Mesenchymal stem cell (in vitro differentiated cells and primary cell): ENCODE measurements around the gene ADCY3.
"Not testable (repeated sequence)": the region's sequence is repeated elsewhere in the genome, so short reads cannot be mapped to it uniquely, and the experiment has no call there.

Experiments used
- DNase-seq: peaks from one replicate; pipeline ENCODE4 v3.0.0-alpha.2; 2013
- H2AFZ ChIP-seq: one replicate; pipeline ENCODE4 v1.6.1; 2013; ENCODE audit warnings: low read depth, mild to moderate bottlenecking, control low read depth, inconsistent platforms, low read length, moderate library complexity
- H2AK5ac ChIP-seq: 2 replicates; pipeline ENCODE4 v1.6.1; 2013; ENCODE audit warnings: low read length, moderate library complexity, mild to moderate bottlenecking, inconsistent platforms; ENCODE audit not compliant: severe bottlenecking
- H2BK120ac ChIP-seq: one replicate; pipeline ENCODE4 v1.6.1; 2013; ENCODE audit warnings: low read depth, mild to moderate bottlenecking, inconsistent platforms, low read length, moderate library complexity
- H2BK12ac ChIP-seq, 2 experiments: one replicate each; pipeline ENCODE4 v1.6.1; 2013; ENCODE audit warnings: inconsistent platforms in 2 of 2, low read length in 2 of 2, mild to moderate bottlenecking in 2 of 2, moderate library complexity in 2 of 2, control low read depth in 1 of 2
- H2BK15ac ChIP-seq: one replicate; pipeline ENCODE4 v1.6.1; 2013; ENCODE audit warnings: mild to moderate bottlenecking, low read depth, inconsistent platforms; ENCODE audit not compliant: poor library complexity, severe bottlenecking
- H2BK5ac ChIP-seq: 2 replicates; pipeline ENCODE4 v1.6.1; 2013; ENCODE audit warnings: low read depth, mild to moderate bottlenecking, low read length, control low read depth, inconsistent platforms; ENCODE audit not compliant: poor library complexity, severe bottlenecking
- H3K14ac ChIP-seq, 2 experiments: one replicate each; pipeline ENCODE4 v1.6.1; 2013; ENCODE audit warnings: inconsistent platforms in 2 of 2, low read length in 2 of 2, control low read depth in 1 of 2, mild to moderate bottlenecking in 1 of 2, moderate library complexity in 1 of 2
- H3K18ac ChIP-seq, 2 experiments: one replicate each; pipeline ENCODE4 v1.6.1; 2013; ENCODE audit warnings: inconsistent platforms in 2 of 2, low read length in 2 of 2, control low read depth in 1 of 2, low read depth in 1 of 2, mild to moderate bottlenecking in 1 of 2
- H3K23ac ChIP-seq, 2 experiments: one replicate each; pipeline ENCODE4 v1.6.1; 2013; ENCODE audit warnings: inconsistent platforms in 2 of 2, low read length in 2 of 2, mild to moderate bottlenecking in 2 of 2, moderate library complexity in 2 of 2, control low read depth in 1 of 2
- H3K27ac ChIP-seq: 2 replicates; pipeline ENCODE4 v1.5.1; 2013; ENCODE audit warnings: mild to moderate bottlenecking, moderate library complexity, low read length, control low read depth, inconsistent platforms; ENCODE audit not compliant: poor library complexity, severe bottlenecking
- H3K27me3 ChIP-seq, 2 experiments: 2 replicates each; pipeline versions ENCODE4 v1.6.1 to v1.7.0; 2013; ENCODE audit warnings: low read length in 2 of 2, mild to moderate bottlenecking in 2 of 2, moderate library complexity in 2 of 2, control low read depth in 1 of 2, inconsistent platforms in 1 of 2; ENCODE audit not compliant: control insufficient read depth in 1 of 2, insufficient read depth in 1 of 2
- H3K36me3 ChIP-seq, 2 experiments: 2 replicates each; pipeline versions ENCODE4 v1.6.1 to v1.7.0; 2013; ENCODE audit warnings: low read length in 2 of 2, control low read depth in 1 of 2, inconsistent platforms in 1 of 2, low read depth in 1 of 2, mild to moderate bottlenecking in 1 of 2; ENCODE audit not compliant: insufficient read depth in 2 of 2, control insufficient read depth in 1 of 2
- H3K4ac ChIP-seq, 2 experiments: one replicate each; pipeline ENCODE4 v1.6.1; 2013; ENCODE audit warnings: inconsistent platforms in 2 of 2, low read length in 2 of 2, mild to moderate bottlenecking in 2 of 2, moderate library complexity in 2 of 2, control low read depth in 1 of 2, low read depth in 1 of 2
- H3K4me1 ChIP-seq: 2 replicates; pipeline ENCODE4 v1.6.1; 2013; ENCODE audit warnings: low read depth, low read length, control low read depth; ENCODE audit not compliant: control insufficient read depth, insufficient read depth
- H3K4me2 ChIP-seq: 2 replicates; pipeline ENCODE4 v1.6.1; 2013; ENCODE audit warnings: low read length, mild to moderate bottlenecking, inconsistent platforms; ENCODE audit not compliant: poor library complexity, severe bottlenecking
- H3K4me3 ChIP-seq, 2 experiments: 2 replicates each; pipeline versions ENCODE4 v1.5.1 to v1.7.0; 2013; ENCODE audit warnings: low read length in 2 of 2, mild to moderate bottlenecking in 2 of 2, control low read depth in 1 of 2, low read depth in 1 of 2; ENCODE audit not compliant: insufficient read depth in 1 of 2
- H3K79me1 ChIP-seq: replicated peaks from 2 replicates; pipeline ENCODE4 v1.6.1; 2013; ENCODE audit warnings: mild to moderate bottlenecking, control low read depth, low read length, inconsistent platforms; ENCODE audit not compliant: poor library complexity, severe bottlenecking
- H3K9ac ChIP-seq: 2 replicates; pipeline ENCODE4 v1.7.0; 2013; ENCODE audit warnings: mild to moderate bottlenecking, low read length, moderate library complexity
- H3K9me3 ChIP-seq: 2 replicates; pipeline ENCODE4 v1.7.0; 2013; ENCODE audit warnings: mild to moderate bottlenecking, low read length; ENCODE audit not compliant: control insufficient read depth
- H4K8ac ChIP-seq: one replicate; pipeline ENCODE4 v1.6.1; 2013; ENCODE audit warnings: inconsistent platforms, mild to moderate bottlenecking, low read length, moderate library complexity
- H4K91ac ChIP-seq: one replicate; pipeline ENCODE4 v1.6.1; 2013; ENCODE audit warnings: mild to moderate bottlenecking, low read length, inconsistent platforms
- WGBS: methylation state at CpG from one replicate; pipeline ENCODE4 v1.1.7; 2013; ENCODE audit warnings: mixed read lengths; 5-methylcytosine and 5-hydroxymethylcytosine counted together

The ADCY3 gene

GRCh38 chr2:24806661-24807036 is 113.4 kb downstream of the ADCY3 start:
- Histone ChIP-seq H2BK15ac (no peak overlapping the region), H3K9ac (no peak overlapping the region), H3K14ac (no peak overlapping the region), H3K36me3 (peaks cover 0 to 11% of the 10 kb centered on the region in 2 experiments), H3K23ac (no peak overlapping the region), H2BK120ac (no peak overlapping the region), H2AK5ac (no peak overlapping the region), H2BK5ac (no peak overlapping the region), H3K27ac (no peak overlapping the region), H3K4me2 (no peak overlapping the region), H3K79me1 (peaks cover 2% of the 10 kb centered on the region), H3K4me3 (no peak overlapping the region), H3K9me3 (no peaks in the 10 kb centered on the region), H3K4me1 (no peaks in the 10 kb centered on the region), H4K91ac (no peak overlapping the region), H2BK12ac (no peak overlapping the region), H3K18ac (no peak overlapping the region), H4K8ac (no peak overlapping the region), H3K27me3 (no peaks in the 10 kb centered on the region), H3K4ac (no peak overlapping the region), H2AFZ (no peak overlapping the region)
- no peak for DNase-seq

GRCh38 chr2:24805811-24806660 is 114.0 kb downstream of the ADCY3 start:
- not testable (repeated sequence) for H3K9ac ChIP-seq, H3K4me1 ChIP-seq, H3K27me3 ChIP-seq, H2BK120ac ChIP-seq, H2BK15ac ChIP-seq, H3K4me2 ChIP-seq, H2AFZ ChIP-seq, H4K91ac ChIP-seq, H2BK12ac ChIP-seq, H2AK5ac ChIP-seq, H3K14ac ChIP-seq, H2BK5ac ChIP-seq, DNase-seq, H3K79me1 ChIP-seq, H3K18ac ChIP-seq, H3K23ac ChIP-seq, H3K27ac ChIP-seq, H3K9me3 ChIP-seq, H3K4me3 ChIP-seq, H3K4ac ChIP-seq, H4K8ac ChIP-seq
- H3K36me3 ChIP-seq, result peaks cover 0 to 11% of the 10 kb centered on the region in 2 experiments
- WGBS, result 93% methylated on average over 24 of the region's 25 CpGs

- H4K91ac ChIP-seq, H3K79me1 ChIP-seq, H4K8ac ChIP-seq, H3K4me2 ChIP-seq, H3K4me1 ChIP-seq, H3K9me3 ChIP-seq, H2BK5ac ChIP-seq, H3K14ac ChIP-seq, H2AK5ac ChIP-seq, DNase-seq, H3K18ac ChIP-seq, H2AFZ ChIP-seq, H2BK120ac ChIP-seq, H3K4ac ChIP-seq, H2BK12ac ChIP-seq, H3K27ac ChIP-seq, H3K23ac ChIP-seq, H3K4me3 ChIP-seq, H3K27me3 ChIP-seq, H3K9ac ChIP-seq, H2BK15ac ChIP-seq: not testable (repeated sequence)
- WGBS, result no CpG with 5 or more reads among the region's 5 CpGs
- H3K36me3 ChIP-seq, result peaks cover 3 to 13% of the 10 kb centered on the region in 2 experiments
Measured at GRCh38 chr2:24800487-24800886, 119.5 kb downstream of the ADCY3 start.

- H3K27me3 ChIP-seq, result no peaks in the 10 kb centered on the region
- no peak overlapping the region for H2BK5ac ChIP-seq
- peaks cover 2% of the 10 kb centered on the region for H3K4me1 ChIP-seq
- H3K4me3 ChIP-seq, result no peak overlapping the region
- H3K27ac ChIP-seq, result no peak overlapping the region
- no peak overlapping the region for H2BK120ac ChIP-seq
- no peak overlapping the region for H2AK5ac ChIP-seq
- no peak overlapping the region for H2AFZ ChIP-seq
- no peaks in the 10 kb centered on the region for H3K9me3 ChIP-seq
- H4K91ac ChIP-seq, result no peak overlapping the region
- H3K23ac ChIP-seq, result no peak overlapping the region
- DNase-seq, result no peak
- no peak overlapping the region for H3K18ac ChIP-seq
- H3K14ac ChIP-seq, result no peak overlapping the region
- H3K4ac ChIP-seq, result no peak overlapping the region
- WGBS, result 96% methylated on average over 2 of the region's 2 CpGs
- peaks cover 3 to 11% of the 10 kb centered on the region in 2 experiments for H3K36me3 ChIP-seq
- peaks cover 11% of the 10 kb centered on the region for H3K79me1 ChIP-seq
- H3K4me2 ChIP-seq, result no peak overlapping the region
- H3K9ac ChIP-seq, result no peak overlapping the region
- H2BK15ac ChIP-seq, result no peak overlapping the region
- no peak overlapping the region for H4K8ac ChIP-seq
- H2BK12ac ChIP-seq, result no peak overlapping the region
Measured at GRCh38 chr2:24797644-24798043, 122.4 kb downstream of the ADCY3 start.
